ENCODE data around the gene KPNA6. TPM values are rescaled to one million over a fixed set of nuclear protein-coding genes. Genes with fewer than 3 reads are reported as not detected.

KPNA6 gene
- total and polyA plus RNA-seq, 9 of the 15 experiments (the other 6 are each of a cell fraction or from before 2014, with no cell fraction given): 20.1 to 54.6 (median 32.2) TPM

- 0 out of 4 replicates have a peak, but pooled peaks of 1 of the 2 experiments have one; percentile 7 for TF ChIP-seq FOXA3 (CRISPR knock-in tag; conservative IDR thresholded peaks at IDR 0.05 in 1 of 2, IDR thresholded peaks at IDR 0.05 in 1 of 2)
- 0 out of 2 replicates have a peak, but pooled peaks have one; percentile 66 for TF ChIP-seq ZNF165 (CRISPR knock-in tag; IDR thresholded peaks at IDR 0.05; ENCODE audit: borderline replicate concordance)
- TF ChIP-seq HOMEZ (CRISPR knock-in tag; IDR thresholded peaks at IDR 0.05): 0 out of 2 replicates have a peak, but pooled peaks have one; percentile 83
- no peak for TF ChIP-seq SUPT5H (IDR thresholded peaks at IDR 0.05)
- no peak for TF ChIP-seq HDAC1 (IDR thresholded peaks at IDR 0.05)
- TF ChIP-seq EP400 (IDR thresholded peaks at IDR 0.05): no peak
- no peak for TF ChIP-seq BRCA1 (IDR thresholded peaks at IDR 0.05)
- no peak for TF ChIP-seq BRCA1 (CRISPR knock-in tag; IDR thresholded peaks at IDR 0.05)
- no peak for TF ChIP-seq GATA2 (CRISPR knock-in tag; IDR thresholded peaks at IDR 0.05)
- no peak for TF ChIP-seq HMGXB4 (CRISPR knock-in tag; IDR thresholded peaks at IDR 0.05)
- TF ChIP-seq ZNF280A (IDR thresholded peaks at IDR 0.05; ENCODE audit: low read depth, partially characterized antibody): no peak
- TF ChIP-seq NRF1 (conservative IDR thresholded peaks at IDR 0.05 in 1 of 2, IDR thresholded peaks at IDR 0.05 in 1 of 2): no peak
- TF ChIP-seq E2F3 (CRISPR knock-in tag; IDR thresholded peaks at IDR 0.05): no peak; the same call in 1 of the 2 replicates
- TF ChIP-seq CREBBP (IDR thresholded peaks at IDR 0.05; ENCODE audit: low read depth, low read length): no peak
- no peak for TF ChIP-seq ELF1 (tag; IDR thresholded peaks at IDR 0.05)
- TF ChIP-seq CHAMP1 (IDR thresholded peaks at IDR 0.05): no peak
- no peak for TF ChIP-seq ZNF124 (CRISPR knock-in tag; IDR thresholded peaks at IDR 0.05)
- TF ChIP-seq PCBP2 (IDR thresholded peaks at IDR 0.05; ENCODE audit: low read depth, low read length, poor library complexity, severe bottlenecking): no peak
- no peak for TF ChIP-seq THRA (IDR thresholded peaks at IDR 0.05)
- 0 out of 2 replicates have a peak, but pooled peaks have one; percentile 43 for TF ChIP-seq RHOXF2B (CRISPR knock-in tag; conservative IDR thresholded peaks at IDR 0.05)
These were observed 71.3 kb downstream of the KPNA6 start (continued) for GRCh38 chr1:32179193-32179442.
